GM12872 (cell line): ENCODE results near the gene ACACA.

Source experiments
- TF ChIP-seq, protein P1 (sequence below): IDR thresholded peaks from 3 replicates; pipeline ENCODE4 v1.5.1; 2011; ENCODE audit warnings: low read depth, mild to moderate bottlenecking, low read length, moderate library complexity; ENCODE audit not compliant: insufficient read depth

Gene ACACA

GRCh38 chr17:37256627-37257026 lies 150.0 kb downstream of the ACACA start:
- TF ChIP-seq, protein P1, sequence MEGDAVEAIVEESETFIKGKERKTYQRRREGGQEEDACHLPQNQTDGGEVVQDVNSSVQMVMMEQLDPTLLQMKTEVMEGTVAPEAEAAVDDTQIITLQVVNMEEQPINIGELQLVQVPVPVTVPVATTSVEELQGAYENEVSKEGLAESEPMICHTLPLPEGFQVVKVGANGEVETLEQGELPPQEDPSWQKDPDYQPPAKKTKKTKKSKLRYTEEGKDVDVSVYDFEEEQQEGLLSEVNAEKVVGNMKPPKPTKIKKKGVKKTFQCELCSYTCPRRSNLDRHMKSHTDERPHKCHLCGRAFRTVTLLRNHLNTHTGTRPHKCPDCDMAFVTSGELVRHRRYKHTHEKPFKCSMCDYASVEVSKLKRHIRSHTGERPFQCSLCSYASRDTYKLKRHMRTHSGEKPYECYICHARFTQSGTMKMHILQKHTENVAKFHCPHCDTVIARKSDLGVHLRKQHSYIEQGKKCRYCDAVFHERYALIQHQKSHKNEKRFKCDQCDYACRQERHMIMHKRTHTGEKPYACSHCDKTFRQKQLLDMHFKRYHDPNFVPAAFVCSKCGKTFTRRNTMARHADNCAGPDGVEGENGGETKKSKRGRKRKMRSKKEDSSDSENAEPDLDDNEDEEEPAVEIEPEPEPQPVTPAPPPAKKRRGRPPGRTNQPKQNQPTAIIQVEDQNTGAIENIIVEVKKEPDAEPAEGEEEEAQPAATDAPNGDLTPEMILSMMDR: no peak

DNA sequence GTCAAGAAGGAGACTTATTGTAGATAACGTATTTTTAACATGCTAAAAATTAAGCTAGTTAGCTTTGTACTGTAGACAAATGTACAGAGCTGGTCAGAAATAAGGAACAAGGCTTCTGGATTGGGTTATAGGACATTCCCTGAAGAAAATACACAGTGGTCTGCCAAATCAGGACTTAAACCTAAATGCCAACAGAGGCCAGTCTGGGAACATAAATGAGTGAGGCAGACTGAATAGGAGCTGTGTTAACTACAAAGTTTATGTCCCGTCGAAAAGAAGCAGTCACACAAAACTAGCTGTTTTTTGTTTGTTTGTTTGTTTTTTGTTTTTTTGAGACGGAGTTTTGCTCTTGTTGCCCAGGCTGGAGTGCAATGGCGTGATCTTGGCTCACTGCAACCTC lies 151.2 kb downstream of the ACACA start:
- TF ChIP-seq, protein P1: no peak

DNA sequence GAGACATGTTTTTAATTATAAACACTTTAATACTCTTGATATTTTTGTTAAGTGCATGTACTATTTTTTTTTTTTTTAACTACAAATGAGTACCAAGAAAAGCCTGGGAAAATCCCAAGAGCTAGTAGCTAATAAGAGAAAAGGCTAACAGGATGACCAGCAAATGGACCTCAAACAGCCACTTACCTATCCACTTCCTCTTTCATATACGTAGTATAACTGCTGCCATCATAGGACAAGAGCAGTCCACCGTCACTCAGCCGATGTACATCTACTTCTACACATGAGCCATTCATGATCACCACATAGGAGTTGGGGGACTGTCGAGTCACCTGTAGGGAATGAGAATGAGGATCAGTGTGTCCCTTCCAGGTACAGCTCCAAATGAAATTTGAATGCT lies 158.8 kb downstream of the ACACA start:
- TF ChIP-seq, protein P1: no peak

GRCh38 chr17:37246085-37246484 lies 160.6 kb downstream of the ACACA start:
- TF ChIP-seq, protein P1: no peak

GRCh38 chr17:37240381-37240780 lies 166.3 kb downstream of the ACACA start:
- TF ChIP-seq, protein P1: no peak

DNA sequence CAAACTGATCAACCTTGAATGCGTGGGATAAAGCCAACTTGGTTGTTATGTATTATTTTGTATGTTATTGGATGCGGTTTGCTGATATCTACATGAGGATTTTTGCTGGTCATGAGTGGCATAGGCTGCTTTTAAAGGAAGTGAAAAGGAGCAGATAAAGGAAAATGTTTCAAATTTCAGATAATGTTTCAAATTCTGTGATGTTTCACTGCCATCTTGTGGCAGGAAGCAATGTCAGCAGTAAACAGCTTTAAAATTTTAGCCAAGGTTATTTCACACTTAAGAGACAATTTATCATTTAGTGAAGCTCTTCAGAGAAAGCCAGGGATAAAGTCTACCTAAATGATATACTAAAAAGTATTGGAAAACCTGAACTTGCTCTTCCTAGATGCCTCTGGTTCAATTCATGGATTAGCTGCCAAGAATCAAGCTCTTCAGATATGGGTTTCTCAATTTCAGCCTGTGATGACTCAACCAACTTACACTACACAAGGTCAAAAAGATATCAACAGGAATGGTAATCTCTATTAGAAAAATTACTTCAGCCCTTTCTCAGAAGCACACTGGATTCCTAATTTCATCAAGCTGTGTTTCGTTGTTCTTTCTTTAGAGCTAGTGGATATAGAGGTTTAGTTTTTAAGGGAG lies 166.8 kb downstream of the ACACA start:
- TF ChIP-seq, protein P1: peak; percentile 56

GRCh38 chr17:37234106-37234505 lies 172.5 kb downstream of the ACACA start:
- TF ChIP-seq, protein P1: no peak
